ENCODE data around the gene TSPOAP1.

DNA sequence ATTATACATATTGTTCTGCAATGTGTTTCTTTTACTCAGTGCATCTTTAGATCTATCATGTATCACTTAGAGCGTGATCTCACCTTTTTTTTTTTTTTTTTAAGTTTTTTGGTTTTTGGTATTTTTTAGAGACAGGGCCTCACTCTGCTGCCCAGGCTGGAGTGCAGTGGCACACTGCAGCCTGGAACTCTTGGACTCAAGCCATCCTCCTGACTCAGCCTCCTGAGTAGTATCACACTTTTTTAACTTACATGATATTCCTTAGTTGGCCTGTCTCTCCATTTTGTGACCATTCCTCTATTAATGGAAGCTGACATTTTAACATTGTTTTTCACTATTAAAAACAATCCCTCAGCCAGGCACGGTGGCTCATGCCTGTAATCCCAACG, 43.2 kb downstream of the TSPOAP1 start:
- no peak for TF ChIP-seq SMAD3 (CRISPR knock-in tag; IDR thresholded peaks at IDR 0.05; ENCODE audit: borderline replicate concordance)
- TF ChIP-seq, protein P1, sequence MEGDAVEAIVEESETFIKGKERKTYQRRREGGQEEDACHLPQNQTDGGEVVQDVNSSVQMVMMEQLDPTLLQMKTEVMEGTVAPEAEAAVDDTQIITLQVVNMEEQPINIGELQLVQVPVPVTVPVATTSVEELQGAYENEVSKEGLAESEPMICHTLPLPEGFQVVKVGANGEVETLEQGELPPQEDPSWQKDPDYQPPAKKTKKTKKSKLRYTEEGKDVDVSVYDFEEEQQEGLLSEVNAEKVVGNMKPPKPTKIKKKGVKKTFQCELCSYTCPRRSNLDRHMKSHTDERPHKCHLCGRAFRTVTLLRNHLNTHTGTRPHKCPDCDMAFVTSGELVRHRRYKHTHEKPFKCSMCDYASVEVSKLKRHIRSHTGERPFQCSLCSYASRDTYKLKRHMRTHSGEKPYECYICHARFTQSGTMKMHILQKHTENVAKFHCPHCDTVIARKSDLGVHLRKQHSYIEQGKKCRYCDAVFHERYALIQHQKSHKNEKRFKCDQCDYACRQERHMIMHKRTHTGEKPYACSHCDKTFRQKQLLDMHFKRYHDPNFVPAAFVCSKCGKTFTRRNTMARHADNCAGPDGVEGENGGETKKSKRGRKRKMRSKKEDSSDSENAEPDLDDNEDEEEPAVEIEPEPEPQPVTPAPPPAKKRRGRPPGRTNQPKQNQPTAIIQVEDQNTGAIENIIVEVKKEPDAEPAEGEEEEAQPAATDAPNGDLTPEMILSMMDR (IDR thresholded peaks at IDR 0.05), result no peak
- TF ChIP-seq, protein P2, sequence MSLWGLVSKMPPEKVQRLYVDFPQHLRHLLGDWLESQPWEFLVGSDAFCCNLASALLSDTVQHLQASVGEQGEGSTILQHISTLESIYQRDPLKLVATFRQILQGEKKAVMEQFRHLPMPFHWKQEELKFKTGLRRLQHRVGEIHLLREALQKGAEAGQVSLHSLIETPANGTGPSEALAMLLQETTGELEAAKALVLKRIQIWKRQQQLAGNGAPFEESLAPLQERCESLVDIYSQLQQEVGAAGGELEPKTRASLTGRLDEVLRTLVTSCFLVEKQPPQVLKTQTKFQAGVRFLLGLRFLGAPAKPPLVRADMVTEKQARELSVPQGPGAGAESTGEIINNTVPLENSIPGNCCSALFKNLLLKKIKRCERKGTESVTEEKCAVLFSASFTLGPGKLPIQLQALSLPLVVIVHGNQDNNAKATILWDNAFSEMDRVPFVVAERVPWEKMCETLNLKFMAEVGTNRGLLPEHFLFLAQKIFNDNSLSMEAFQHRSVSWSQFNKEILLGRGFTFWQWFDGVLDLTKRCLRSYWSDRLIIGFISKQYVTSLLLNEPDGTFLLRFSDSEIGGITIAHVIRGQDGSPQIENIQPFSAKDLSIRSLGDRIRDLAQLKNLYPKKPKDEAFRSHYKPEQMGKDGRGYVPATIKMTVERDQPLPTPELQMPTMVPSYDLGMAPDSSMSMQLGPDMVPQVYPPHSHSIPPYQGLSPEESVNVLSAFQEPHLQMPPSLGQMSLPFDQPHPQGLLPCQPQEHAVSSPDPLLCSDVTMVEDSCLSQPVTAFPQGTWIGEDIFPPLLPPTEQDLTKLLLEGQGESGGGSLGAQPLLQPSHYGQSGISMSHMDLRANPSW (CRISPR knock-in tag; conservative IDR thresholded peaks at IDR 0.05; ENCODE audit: low read depth), result no peak
- no peak for TF ChIP-seq CREB1 (CRISPR knock-in tag; IDR thresholded peaks at IDR 0.05)
- no peak for TF ChIP-seq ESRRA (CRISPR knock-in tag; IDR thresholded peaks at IDR 0.05; ENCODE audit: borderline replicate concordance)

All from WTC11 (cell line).